GM19023 (cell line): ENCODE measurements around the gene RALB.

Source experiments
- ATAC-seq: cut with Tn5 transposase; IDR thresholded peaks from one replicate; pipeline ENCODE4 v1.9.1; 2021; ENCODE audit warnings: mild to moderate bottlenecking, moderate library complexity; ENCODE audit not compliant: unreplicated experiment

Gene RALB

GRCh38 chr2:120262150-120262549, 9.5 kb downstream of the RALB start:
- no peak for ATAC-seq

DNA sequence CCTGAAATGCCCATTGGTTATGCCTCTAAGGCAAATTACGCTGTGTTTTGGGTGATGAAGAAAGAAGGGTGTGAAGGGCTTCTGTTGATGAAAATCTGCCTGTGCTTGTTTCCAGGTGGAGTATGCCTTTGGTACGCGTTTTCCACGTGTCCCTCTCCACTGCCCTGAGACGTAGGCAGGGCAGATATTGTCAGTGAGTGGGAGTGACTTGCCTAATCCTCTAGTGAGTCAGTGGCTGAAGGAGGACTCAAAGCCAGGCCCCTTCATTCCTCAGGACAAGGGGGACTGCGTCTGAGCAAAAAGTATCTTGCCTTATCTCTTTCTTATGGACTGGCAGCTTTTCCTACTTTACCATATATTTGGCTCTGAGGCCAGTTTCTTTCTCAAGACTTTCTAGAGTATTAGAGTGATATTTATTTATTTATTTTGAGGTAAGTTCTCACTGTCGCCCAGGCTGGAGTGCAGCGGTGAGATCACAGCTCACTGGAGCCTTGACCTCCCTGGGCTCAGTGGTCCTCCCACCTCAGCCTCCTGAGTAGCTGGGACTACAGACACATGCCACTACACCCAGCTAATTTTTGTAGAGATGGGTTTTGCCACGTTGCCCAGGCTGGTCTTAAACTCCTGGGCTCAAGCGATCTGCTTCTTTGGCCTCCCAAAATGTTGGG, 10.2 kb downstream of the RALB start:
- no peak for ATAC-seq

DNA sequence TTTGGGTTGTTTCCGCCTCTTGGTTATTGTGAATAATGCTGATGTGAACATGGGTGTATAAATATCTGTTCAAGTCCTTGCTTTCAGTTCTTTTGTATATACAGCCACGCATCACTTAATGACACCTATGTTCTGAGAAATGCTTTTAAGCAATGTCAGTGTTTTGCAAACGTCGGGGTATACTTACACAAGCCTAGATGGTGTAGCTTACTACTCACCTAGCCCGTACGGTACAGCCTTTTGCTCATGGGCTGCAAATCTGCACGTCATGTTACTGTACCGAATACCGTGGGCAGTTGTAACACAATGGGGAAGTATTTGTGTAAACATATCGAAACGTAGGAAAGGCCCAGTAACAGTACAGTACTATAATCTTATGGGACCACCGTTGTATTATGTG, 12.4 kb downstream of the RALB start:
- no peak for ATAC-seq

DNA sequence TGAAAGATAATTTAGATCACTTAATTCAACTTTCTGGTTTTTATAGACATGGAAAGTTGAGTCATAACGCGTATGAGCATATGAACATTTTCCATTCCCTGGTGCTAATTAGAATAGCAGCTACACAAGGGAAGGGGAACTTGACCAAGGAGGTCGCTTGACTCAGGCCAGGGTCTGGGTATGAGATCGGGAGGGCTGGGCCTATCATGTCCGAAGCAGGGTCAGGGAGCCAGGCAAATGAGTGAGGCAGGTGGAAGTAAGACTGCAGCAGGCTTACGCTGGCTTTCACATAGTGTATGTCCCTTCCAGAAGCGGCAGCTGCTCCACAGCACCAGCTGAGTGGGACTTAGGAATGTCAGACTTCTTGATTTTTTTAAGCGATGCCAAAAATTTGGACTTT, 14.7 kb downstream of the RALB start:
- ATAC-seq: no peak

- no peak for ATAC-seq
Measured at GRCh38 chr2:120269076-120269744, 16.6 kb downstream of the RALB start.

- no peak for ATAC-seq
Measured at GRCh38 chr2:120269816-120270215, 17.2 kb downstream of the RALB start.

- ATAC-seq: no peak
Measured at GRCh38 chr2:120271711-120272379, 19.2 kb downstream of the RALB start.

DNA sequence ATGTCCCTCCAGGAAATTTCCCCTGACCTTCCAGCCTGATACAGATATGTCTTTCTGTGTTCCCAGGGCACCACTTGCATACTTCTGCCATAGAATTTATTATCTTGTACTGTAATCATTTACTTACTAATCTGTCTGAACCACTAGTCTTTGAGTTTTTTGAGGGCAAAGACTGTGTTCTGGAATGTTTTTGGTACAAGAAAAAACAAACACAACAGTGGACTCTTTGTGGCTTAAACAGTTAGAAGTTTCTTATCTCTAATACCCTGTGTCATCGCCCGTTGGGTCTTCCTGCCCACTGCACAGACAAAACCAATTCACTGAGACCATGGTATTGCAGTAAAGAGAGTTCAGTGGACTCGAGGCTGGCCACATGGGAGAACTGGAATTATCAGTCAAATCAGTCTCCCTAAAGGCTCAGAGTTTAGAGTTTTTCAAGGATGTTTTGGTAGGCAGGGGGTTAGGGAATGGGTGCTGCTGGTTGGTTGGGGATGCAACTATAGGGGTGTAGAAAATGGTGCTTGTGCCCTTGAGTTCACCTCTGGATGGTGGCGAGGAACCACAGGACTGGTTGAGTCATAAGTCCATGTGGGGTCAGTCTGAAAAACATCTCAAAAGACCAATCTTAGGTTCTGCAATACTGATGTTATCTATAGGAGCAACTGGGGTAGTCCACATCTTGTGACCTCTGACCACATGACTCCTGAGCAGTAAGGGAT, 20.3 kb downstream of the RALB start:
- no peak for ATAC-seq

DNA sequence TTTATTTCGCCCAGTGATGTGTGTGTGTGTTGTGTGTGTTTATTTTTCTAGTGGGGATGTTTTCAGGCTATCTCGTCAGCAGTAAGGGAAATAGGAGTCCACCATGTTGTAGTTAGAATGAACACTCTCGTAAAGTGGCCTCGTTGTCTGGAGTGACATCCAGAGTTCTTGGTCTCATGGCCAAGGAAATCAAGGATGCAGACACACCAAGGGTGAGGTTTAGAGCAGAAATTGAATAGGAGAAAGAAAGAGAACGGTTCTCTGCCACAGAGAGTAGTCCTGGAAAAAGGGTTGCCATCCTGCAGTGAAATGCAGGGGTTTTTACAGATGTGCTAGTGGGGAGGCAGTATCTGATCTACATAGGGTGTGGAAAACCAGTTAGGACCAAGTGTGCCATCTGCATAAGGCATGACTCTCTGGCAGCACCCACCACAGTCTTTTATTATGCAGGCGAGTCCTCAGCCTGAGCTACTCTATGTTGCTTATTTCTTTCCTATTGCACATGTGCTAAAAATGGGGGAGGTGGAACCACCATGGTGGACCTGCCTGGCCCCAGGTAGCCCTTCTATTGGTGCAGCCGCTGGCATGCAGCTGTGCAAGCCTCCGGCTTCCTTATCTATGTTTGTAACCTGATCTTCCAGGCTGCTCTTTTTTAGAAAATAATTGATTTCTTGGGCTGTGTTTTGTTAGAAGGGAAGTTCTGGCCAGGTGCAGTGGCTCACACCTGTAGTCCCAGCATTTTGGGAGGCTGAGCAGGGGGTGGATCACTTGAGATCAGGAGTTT, 23.2 kb downstream of the RALB start:
- ATAC-seq: no peak

DNA sequence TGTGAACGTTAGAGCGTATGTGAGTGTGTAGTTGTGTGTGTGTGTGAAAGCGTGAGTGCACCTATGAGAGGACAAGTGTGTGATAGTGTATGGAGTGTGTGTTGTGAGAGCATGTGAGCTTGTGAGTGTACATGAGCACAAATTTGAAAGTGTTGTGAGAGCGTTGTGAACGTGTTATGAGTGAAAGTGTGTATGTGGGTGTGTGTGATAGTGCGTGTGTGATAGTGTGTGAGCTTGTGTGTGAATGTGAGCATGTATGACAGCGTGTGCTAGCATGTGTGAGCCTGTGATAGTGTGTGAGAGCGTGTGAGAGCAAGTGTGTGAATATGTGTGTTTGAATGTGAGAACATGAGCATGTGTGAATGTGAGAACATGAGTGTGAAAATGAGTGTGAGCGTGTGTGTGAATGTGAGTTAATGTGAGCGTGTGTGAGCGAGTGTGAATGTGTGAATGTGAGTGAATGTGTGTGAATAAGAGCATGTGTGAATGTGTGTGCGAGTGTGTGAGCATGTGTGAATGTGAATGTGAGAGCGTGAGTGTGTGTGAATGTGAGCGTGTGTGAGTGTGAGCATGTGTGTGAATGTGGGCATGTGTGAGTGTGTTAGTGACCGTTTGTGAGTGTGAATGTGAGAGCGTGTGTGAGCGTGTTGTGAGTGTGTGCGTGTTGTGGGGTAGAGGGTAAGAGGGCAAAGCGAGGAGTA, 25.0 kb downstream of the RALB start:
- no peak for ATAC-seq

DNA sequence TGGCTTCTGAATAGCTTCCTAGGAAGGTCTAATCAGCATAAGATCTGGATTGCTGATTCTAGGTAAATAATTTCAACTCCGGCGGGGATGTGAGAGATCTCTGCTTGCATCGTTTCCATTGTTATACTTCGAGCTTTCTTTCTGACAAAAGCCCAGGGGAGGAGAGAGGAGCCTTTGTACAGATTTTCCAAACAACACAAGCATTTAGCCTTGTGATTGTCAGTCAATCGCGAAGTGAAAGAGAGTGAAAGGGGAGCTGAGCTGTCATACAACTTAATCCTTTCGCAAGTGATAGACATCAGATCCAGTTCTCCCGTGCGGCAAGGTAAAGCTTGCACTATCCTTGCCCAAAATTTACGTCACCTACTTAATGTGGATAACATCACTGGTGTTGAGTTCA, 26.2 kb downstream of the RALB start:
- no peak for ATAC-seq

- no peak for ATAC-seq
Measured at GRCh38 chr2:120279708-120280107, 27.1 kb downstream of the RALB start.

DNA sequence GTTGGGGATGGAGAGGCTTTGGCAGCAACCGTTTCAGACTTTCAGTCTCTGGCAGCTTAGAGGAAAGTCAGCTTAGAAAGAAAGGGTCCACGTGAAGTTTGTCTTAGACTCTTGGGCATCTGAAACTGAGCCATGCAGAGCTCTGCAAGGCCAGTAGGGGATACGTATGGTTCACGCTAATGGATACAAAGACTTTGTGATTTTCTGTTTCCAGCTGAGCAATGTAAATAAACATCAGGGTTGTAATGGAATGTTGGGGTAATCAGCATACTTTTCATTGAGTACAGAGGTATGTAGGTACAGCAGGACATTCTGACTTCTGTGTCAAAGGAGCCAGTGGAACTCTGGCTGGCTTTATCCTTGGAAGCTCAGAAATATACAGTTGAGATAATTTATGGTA, 31.0 kb downstream of the RALB start:
- no peak for ATAC-seq

DNA sequence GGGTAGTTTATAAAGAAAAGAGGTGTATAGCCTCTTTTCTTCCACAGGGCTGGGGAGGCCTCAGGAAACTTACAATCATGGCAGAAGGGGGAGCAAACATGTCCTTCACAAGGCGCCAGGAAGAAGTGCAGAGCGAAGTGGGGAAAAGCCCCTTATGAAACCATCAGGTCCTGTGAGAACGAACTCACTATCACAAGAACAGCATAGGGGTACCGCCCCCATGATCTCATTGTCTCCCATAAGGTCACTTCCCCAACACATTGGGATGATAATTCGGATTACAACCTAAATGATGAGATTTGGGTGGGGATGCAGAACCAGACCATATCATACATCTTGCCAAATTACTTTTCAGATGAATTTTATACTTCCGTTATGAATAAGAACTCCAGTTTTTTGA, 32.4 kb downstream of the RALB start:
- ATAC-seq: no peak

- peak; percentile 97 for ATAC-seq
Measured at GRCh38 chr2:120287183-120288015, 34.7 kb downstream of the RALB start.

DNA sequence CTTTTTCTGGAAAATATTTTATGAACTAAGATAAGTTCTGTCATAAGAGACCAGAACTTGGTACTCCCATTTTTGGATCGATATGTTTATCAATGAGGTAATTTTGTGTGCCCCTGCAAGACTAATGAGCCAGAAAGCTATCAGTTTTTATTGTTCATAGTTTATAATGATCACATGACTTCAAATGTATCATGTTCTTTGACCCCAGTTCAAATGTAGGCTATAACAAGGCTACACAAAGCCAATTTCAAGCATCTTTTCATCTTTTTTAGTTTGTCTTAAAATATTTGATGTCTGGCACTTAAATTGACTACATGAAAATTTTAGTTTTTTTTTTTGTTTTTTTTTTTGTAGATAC, 35.3 kb downstream of the RALB start:
- no peak for ATAC-seq

DNA sequence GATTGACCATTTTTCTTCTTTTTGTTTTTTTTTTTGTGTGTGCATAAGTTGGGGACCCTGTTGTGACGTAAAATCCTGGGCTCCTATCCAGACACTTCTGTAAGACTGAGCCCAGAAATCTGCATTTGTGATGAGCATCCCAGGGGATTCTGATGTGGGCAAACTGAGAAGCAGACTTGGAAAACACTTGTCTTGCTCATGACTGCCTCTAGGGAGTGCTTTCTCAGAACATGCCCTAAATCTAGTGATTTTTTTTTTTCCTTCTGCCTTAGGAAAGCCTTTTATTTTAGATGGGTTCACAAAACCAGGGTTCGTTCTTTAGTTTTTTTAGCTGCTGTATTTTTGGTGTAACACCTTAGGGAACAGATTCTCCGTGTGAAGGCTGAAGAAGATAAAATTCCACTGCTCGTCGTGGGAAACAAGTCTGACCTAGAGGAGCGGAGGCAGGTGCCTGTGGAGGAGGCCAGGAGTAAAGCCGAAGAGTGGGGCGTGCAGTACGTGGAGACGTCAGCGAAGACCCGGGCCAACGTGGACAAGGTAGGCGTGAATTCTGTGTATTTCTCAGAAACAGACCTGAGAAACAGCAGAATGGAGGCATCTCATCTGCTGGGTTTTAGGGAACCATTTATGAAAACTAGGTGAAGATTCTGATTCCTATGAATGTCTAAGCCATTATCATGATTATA, 36.7 kb downstream of the RALB start:
- ATAC-seq: no peak

- no peak for ATAC-seq
Measured at GRCh38 chr2:120290737-120291136, 38.1 kb downstream of the RALB start.
